Colon (tissue), 2 donors: ENCODE measurements around the gene FOXC1.

Experiments
- FAIRE-seq: peaks from 2 replicates; lab custom pipeline; 2012; peaks lifted over from hg19 to GRCh38; lab: Jason Lieb, UNC
- donor health status: control.
- donor health status: control.

Gene FOXC1

GRCh38 chr6:1600063-1600763 lies 9.5 kb upstream of the FOXC1 start:
- FAIRE-seq: no peak

GRCh38 chr6:1600764-1601157 lies 9.0 kb upstream of the FOXC1 start:
- FAIRE-seq: no peak

GRCh38 chr6:1601158-1602048 lies 8.3 kb upstream of the FOXC1 start:
- no peak for FAIRE-seq

GRCh38 chr6:1602049-1602713 lies 7.5 kb upstream of the FOXC1 start:
- FAIRE-seq: no peak

GRCh38 chr6:1603708-1604107 lies 6.0 kb upstream of the FOXC1 start:
- no peak for FAIRE-seq

- FAIRE-seq: no peak
These were observed 5.3 kb upstream of the FOXC1 start for GRCh38 chr6:1604158-1605003.

GRCh38 chr6:1605004-1605892 lies 4.5 kb upstream of the FOXC1 start:
- no peak for FAIRE-seq

DNA sequence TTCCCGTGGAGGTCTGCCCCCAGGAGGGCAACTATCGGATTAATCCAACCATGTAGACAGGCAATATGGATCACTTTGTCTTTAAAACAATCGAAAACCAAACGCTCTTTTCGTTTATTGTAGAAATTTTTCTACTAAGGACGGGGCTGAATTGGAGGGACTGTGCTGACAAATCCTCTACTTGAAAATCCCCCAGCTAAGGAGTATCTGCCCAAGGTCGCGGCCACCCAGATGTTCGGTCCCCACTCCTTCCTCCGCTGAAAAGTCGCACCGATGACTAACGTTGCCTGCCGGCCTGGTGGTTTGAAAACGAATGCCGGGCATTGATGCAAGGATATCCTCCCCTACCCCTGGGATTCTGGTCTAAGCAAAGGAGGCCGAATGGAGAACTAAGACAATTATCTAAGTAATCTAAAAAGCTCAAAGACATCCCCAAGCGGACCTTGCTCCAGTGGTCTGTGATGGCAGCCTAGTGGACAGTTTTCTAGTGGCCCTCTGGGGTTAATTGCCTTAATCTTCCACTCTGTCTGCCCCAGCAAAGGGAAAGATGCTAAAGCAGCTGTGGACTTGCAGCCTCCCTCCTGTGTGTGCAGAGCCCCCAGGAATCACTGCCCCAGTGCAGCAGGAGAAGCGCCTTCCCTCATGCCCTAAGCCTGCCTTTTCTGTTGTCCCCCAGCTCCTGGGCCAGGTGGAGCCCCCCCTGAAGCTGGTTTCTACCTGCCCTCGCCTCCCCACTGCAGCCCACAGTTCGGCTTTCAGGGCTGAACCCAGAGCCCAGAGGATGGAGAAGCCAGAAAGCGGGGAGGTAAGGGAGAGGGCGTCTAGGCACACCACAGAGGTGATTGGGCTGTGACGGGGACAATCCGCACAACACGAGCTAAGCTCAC lies 3.6 kb upstream of the FOXC1 start:
- no peak for FAIRE-seq

DNA sequence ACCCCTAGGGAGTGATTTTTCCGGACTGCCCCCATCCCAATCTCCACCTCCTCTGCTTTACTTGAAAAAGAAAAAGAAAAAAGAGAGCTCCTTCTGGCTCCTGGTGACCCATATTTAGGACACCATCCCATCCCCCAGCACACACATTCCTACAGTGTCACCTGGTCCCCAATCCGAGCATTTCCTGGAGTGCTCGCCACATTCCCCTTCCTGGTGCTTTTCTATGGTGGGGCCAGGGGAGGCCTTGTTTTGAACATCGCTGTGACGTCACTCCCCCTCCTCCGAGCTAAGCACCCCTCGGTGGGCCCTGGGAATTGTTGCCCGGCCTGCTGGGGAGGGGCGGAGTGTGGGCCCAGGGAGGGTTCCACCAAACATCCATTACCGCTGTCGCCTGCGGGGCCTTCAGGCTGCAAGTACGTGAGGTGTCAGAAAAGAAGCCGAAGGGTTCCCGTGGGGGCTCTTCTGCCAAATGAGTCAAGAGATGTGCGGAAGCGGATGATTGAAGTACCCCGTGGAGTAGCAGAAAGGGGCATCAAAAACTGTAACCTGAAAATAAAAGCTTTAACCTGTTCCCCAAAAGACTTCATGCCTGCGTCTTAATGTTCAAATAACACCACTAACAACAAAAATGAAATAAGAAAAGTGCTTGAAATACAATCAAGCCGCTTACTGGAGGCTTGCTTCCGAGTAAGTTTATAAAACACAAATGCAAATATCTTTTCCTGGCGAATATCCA lies 2.8 kb upstream of the FOXC1 start:
- no peak for FAIRE-seq

GRCh38 chr6:1607516-1608221 lies 2.0 kb upstream of the FOXC1 start:
- no peak for FAIRE-seq

GRCh38 chr6:1608222-1609040 lies 1.3 kb upstream of the FOXC1 start:
- no peak for FAIRE-seq

DNA sequence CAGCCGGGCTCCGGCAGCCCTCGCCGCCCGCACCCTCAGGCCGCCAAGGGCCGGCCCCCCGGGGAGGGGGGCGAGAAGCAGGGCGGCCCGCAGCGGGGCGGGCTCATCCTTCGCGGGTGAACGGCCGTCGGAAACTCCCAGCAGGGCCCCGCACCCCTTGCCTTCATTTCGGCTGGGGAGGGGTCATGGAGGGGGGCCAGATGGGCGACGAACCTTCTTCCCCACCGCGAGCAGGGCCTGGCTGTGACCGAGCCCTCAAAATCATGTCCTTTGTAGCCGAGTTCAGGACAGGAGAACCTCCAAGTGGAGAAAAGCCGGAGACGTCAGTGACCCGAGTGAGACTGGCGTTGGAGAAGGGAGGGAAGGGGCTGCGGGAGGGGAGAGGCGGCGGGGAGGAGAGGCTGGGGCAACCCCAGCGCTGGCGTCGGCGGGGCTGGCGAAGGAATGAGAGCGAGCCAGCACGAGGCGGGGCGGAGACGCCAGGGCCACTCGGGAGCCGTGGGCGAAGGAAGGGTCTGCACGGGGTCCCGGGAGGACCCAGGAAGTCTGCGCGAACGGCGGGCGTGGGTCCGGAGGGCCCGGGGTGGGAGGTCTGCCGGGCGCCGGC lies 571 bp upstream of the FOXC1 start:
- no peak for FAIRE-seq

- FAIRE-seq: no peak
These were observed 994 bp downstream of the FOXC1 start for GRCh38 chr6:1610497-1611321.

DNA sequence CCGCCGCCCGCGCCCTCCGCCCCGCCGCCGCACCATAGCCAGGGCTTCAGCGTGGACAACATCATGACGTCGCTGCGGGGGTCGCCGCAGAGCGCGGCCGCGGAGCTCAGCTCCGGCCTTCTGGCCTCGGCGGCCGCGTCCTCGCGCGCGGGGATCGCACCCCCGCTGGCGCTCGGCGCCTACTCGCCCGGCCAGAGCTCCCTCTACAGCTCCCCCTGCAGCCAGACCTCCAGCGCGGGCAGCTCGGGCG lies 1.5 kb downstream of the FOXC1 start:
- no peak for FAIRE-seq

DNA sequence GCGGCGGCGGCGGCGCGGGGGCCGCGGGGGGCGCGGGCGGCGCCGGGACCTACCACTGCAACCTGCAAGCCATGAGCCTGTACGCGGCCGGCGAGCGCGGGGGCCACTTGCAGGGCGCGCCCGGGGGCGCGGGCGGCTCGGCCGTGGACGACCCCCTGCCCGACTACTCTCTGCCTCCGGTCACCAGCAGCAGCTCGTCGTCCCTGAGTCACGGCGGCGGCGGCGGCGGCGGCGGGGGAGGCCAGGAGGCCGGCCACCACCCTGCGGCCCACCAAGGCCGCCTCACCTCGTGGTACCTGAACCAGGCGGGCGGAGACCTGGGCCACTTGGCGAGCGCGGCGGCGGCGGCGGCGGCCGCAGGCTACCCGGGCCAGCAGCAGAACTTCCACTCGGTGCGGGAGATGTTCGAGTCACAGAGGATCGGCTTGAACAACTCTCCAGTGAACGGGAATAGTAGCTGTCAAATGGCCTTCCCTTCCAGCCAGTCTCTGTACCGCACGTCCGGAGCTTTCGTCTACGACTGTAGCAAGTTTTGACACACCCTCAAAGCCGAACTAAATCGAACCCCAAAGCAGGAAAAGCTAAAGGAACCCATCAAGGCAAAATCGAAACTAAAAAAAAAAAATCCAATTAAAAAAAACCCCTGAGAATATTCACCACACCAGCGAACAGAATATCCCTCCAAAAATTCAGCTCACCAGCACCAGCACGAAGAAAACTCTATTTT lies 2.0 kb downstream of the FOXC1 start:
- FAIRE-seq: no peak
